Measurements from ENCODE around the gene RABGAP1. TPM values are rescaled to one million over a fixed set of nuclear protein-coding genes. Genes with fewer than 3 reads are reported as not detected.

Gene RABGAP1
- total RNA-seq, 4 donors from 2014 or later = 38.3 to 78.3 (median 48.5) TPM

- no peak for ATAC-seq (ENCODE audit: low FRiP score)
- no peak for DNase-seq (ENCODE audit: low spot score)
- TF ChIP-seq CTCF (IDR thresholded peaks at IDR 0.05) = no peak
Observed at GRCh38 chr9:123093141-123093540, 152.3 kb downstream of the RABGAP1 start.

DNA sequence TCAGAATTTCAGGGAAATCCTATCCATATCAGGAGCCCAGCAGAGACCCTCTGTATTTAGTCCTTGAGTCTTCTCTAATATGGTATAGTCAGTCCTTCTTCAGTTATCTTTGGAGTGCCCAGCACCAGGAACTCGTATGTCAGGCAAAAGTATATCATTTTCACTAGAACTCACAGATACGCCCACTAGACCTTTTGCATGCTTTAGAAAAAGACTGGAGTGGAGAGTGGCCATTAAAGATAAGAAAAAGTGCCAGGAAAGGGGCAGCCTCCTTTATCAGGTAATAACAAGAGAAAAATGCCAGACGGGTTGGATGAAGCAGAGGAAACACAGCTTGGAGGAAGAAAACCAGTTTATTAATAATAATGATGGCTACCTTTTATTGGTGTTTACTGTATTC, 156.2 kb downstream of the RABGAP1 start:
- DNase-seq (ENCODE audit: low spot score) (no peak), ATAC-seq (ENCODE audit: low FRiP score) (no peak)
- TF ChIP-seq CTCF (IDR thresholded peaks at IDR 0.05) = no peak

- ATAC-seq (ENCODE audit: low FRiP score) (no peak), DNase-seq (ENCODE audit: low spot score) (no peak)
Observed at GRCh38 chr9:123097430-123098095, 156.7 kb downstream of the RABGAP1 start.

DNA sequence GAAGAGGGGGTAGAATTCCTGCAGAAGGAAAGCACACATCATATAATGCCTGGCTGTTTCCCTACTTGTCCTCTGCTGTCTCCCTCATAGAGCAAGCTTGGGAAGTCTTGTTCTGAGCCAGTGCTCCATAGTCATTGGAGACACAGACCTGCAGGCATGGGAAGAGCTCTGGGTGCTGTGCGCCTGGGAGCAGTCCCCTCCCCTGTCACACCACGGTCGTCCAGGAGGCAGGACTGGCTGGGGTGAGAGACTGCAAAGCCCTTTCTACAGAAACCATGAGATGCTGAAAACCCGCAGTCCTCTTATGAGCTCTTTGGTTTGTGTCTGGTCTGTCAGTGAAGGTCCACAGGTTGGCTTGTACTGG, 157.3 kb downstream of the RABGAP1 start:
- no peak for DNase-seq (ENCODE audit: low spot score)
- TF ChIP-seq CTCF (IDR thresholded peaks at IDR 0.05) = no peak
- no peak for ATAC-seq (ENCODE audit: low FRiP score)

More at GRCh38 chr9:123097430-123098095, 156.7 kb downstream of the RABGAP1 start:
- TF ChIP-seq CTCF (IDR thresholded peaks at IDR 0.05) = no peak

GRCh38 chr9:123099042-123099441, 158.2 kb downstream of the RABGAP1 start:
- ATAC-seq (ENCODE audit: low FRiP score) (no peak), DNase-seq (ENCODE audit: low spot score) (no peak)
- TF ChIP-seq CTCF (IDR thresholded peaks at IDR 0.05) = no peak

GRCh38 chr9:123099548-123099947, 158.7 kb downstream of the RABGAP1 start:
- DNase-seq (ENCODE audit: low spot score) (no peak), ATAC-seq (ENCODE audit: low FRiP score) (no peak)
- no peak for TF ChIP-seq CTCF (IDR thresholded peaks at IDR 0.05)

DNA sequence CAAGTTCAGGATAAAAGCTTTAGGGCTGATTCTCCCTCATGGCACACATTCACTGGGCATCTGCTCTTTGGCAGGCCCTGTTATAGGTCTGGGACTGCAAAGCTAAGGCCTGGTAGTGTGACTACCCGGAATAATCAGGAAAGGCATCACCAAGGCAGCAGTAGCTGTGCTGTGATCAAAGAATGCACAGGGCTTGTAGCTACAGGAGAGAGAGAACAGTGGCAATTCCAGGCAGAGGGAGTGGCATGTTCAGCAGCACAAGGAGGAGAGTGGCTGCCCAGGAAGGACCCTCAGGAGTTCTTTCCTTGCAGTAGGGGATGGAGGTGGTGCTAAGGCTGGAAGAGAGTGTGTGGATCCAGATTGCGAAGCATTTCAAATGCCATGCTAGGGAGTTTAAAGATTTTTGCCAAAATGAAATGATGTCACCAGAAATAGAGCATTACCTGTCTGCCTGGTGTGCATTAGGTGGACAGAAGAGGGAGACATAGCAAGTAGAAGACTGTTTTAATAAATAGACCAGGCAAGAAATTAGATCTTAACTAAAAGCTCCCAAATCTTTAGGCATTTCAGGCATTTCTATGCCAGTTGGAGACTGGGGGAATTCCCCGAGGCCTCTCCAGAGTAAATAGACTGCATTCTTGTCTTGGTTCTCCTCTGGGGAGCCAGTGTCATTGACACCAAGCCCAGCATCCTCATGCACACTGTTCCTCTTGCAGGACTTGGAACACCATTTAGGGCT, 161.7 kb downstream of the RABGAP1 start:
- no peak for TF ChIP-seq CTCF (IDR thresholded peaks at IDR 0.05)
- no peak for ATAC-seq (ENCODE audit: low FRiP score)
- DNase-seq (ENCODE audit: low spot score) = no peak
